GM21367 (cell line): ENCODE measurements around the gene CXCL10.

ENCODE experiments used
- ATAC-seq: cut with Tn5 transposase; IDR thresholded peaks from one replicate; pipeline ENCODE4 v1.9.1; 2021; ENCODE audit not compliant: unreplicated experiment

Gene CXCL10

DNA sequence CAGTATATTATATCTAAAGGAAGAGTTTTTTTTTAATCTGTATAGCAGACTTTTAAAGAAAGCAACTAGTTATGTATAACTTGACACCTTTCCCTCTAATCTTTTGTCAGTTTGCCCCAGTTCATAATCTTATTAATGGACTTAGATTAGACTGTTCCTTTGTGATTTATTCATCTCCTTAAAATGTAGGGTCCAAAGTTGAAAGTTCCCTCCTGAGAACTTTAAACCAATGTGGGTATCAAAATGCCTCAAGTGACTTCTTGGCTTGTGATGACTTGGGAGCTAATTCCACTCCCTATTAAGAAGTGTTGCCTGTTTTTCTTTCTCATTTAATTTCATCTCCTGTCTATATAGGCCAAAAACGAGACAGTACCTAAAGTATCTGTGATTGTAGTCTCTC lies 26.2 kb downstream of the CXCL10 start:
- no peak for ATAC-seq

DNA sequence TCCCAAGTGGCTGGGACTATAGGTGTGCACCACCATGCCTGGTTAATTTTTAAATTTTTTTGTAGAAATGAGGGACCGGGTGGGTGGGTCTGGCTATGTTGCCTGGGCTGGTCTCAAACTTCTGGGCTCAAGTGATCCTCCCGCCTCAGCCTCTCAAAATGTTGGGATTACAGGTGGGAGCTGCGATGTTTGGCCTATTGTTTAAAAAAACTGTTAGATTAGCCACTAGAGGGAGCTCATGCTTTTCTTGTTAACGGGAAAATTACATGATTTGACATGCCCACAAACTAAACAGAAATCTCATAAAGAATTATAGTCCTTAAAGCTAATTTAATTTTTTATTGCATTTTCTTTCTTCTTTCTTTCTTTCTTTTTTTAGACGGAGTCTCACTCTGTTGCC lies 27.6 kb downstream of the CXCL10 start:
- no peak for ATAC-seq

DNA sequence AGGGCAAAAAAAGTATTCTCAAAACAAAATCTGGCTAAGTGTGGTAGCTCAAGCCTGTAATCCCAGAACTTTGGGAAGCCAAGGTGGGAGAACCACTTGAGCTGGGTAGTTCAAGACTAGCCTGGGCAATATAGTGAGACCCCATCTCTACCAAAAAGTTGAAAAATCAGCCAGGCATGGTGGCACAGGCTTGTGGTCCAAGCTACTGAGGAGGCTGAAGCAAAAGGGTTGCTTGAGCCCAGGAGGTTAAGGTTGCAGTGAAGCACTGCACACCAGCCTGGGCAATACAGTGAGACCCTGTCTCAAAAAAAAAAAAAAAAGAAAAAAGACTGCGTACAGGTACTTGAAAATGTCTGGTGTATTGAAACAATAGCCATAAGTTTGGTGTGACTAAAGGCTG lies 30.8 kb downstream of the CXCL10 start:
- ATAC-seq = no peak

DNA sequence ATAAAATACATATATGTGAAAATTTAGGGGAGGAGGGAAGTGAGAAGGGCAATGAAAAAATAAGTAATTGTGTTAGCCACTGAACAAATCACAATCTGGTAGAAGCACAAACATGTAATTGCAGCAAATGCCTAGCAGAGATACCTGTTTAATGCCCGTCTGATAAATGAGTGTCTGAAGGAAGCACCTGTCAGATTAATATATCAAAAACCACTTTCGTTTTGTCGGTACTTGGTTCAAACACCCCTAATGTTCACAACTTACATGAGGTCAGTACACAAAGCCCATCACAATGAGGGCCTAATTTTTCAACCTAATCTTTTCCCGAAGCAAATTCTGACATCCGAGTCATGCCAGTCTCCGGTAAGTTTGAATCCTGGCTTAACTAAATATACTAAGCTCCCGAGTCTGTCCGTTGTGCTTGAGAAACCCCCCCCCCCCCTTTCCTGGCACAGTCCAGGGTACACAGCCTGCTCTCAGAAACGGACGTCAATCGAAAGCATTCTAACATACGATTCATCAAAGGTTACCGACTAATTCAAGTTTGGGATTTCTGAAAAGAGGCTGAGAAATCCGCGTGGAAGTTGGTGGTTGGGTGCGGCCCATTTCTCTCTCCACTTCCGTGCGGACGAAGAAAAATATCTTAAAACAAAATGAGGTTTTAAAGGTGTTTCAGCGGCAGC lies 33.3 kb downstream of the CXCL10 start:
- ATAC-seq = no peak

DNA sequence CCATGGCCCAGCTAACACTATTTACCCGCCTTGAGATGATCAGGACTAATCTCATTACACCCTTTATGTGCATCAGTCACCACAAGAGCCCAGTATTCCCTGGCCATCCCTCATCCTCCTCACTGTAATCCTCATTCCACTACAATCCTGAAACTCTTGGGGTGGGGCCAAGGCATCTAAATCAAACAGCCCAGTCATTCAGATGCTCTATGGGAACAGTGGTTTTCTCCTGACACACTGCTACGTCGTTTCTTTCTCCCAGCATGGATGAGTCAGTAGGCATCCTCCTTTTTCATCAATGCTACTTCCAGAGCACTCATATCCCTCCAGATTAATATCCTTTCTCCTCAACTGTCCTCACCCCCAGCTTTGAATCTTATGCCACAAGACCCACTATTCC lies 38.2 kb downstream of the CXCL10 start:
- ATAC-seq = no peak

DNA sequence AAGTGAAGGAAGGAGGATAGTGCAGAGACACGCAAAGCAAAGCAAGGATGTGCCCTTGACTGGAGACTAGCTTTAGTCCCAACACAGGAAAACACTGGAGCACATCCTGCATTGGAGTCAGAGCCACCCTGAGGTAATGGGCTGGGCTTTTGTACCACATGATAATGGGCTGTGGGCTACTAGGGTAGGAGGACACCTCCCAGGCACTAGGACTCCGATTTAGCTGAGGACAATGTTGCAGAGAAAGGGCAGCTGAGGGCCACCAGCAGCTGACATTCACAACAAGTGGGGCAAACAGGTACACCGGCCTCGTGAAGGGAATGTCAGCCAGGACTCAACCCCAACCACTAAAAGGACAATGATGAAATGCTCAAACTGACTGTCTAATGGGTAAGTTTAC lies 42.7 kb downstream of the CXCL10 start:
- no peak for ATAC-seq

DNA sequence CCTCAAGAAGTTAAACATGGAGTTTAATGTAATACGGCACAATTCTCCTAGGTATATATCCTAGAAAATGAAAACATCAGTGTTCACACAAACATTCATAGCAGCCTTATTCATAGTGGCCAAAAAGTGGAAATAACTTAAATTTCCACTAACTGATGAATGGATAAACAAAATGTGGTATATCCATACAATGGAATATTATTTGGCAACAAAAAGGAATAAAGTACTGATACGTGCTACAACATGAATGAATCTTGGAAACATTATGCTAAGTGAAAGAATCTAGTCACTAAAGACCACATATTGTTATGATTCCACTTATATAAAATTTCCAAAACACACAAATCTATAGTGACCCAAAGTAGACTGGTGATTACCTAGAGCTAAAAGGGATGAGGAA lies 47.1 kb downstream of the CXCL10 start:
- ATAC-seq = no peak

DNA sequence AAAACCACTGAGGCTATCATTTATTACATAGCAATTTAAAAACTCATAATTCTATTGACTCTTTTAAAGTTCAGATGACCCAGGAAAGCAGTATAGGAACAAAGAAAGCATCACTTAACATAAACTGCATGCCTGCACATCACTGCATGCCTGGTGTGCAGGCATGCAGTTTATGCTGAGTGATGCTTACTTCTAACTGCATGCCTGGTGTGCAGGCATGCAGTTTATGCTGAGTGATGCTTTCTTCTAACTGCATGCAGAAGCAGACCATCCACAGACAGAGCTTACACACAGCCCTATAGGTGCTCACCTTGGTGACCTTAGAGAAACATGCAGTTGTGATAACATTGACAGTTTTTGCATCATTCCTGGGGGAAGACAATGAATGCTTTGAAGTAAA lies 49.5 kb downstream of the CXCL10 start:
- ATAC-seq = no peak
